Measurements from ENCODE around the gene FAM200B. TPM values are rescaled to one million over a fixed set of nuclear protein-coding genes. Genes with fewer than 3 reads are reported as not detected.

Gene FAM200B
- total RNA-seq, 1 donor from 2014 or later = 28.5 TPM

DNA sequence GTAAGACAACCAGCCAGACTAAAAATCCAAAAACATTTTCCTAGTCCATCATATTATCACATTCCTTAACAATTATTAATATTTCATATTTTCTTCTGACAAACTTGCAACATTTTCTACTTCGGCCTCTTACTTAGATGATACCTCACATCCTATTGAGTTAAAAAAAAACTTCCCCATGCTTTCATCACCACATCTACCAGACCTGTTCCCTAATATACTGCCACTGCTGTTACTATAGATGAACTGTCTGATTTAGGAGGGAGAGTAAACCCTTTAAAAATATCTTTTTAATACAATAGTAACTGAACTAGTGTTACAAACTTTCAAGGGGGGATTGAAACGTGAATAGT, 1.5 kb downstream of the FAM200B start:
- TF ChIP-seq, protein P1, sequence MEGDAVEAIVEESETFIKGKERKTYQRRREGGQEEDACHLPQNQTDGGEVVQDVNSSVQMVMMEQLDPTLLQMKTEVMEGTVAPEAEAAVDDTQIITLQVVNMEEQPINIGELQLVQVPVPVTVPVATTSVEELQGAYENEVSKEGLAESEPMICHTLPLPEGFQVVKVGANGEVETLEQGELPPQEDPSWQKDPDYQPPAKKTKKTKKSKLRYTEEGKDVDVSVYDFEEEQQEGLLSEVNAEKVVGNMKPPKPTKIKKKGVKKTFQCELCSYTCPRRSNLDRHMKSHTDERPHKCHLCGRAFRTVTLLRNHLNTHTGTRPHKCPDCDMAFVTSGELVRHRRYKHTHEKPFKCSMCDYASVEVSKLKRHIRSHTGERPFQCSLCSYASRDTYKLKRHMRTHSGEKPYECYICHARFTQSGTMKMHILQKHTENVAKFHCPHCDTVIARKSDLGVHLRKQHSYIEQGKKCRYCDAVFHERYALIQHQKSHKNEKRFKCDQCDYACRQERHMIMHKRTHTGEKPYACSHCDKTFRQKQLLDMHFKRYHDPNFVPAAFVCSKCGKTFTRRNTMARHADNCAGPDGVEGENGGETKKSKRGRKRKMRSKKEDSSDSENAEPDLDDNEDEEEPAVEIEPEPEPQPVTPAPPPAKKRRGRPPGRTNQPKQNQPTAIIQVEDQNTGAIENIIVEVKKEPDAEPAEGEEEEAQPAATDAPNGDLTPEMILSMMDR (conservative IDR thresholded peaks at IDR 0.05; ENCODE audit: low read depth, low read length) = no peak
- no peak for DNase-seq (ENCODE audit: low read depth)
- peak overlapping the region; percentile 88 for H3K4me3 ChIP-seq (ENCODE audit: low read depth, low read length)

DNA sequence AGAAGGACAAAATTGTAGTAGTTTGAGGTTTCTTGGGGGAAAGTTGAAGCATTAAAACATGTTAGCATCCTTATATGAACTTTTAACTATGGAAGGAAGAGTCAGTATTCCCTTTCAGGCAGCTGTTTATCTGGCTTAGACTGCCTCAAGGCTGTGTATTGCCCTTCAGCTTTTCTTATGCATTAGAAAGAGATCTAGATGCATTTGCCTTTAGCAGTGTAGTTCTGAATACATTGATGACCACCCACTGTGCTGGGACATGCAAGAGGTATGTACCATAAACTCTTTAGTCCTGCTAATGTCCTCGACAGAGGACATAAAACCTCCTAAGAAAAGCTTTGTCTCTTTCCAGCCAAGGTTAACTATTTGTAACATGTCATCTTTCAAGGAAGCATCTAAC, 2.9 kb downstream of the FAM200B start:
- H3K4me3 ChIP-seq (ENCODE audit: low read depth, low read length) = no peak overlapping the region
- TF ChIP-seq, protein P1 (conservative IDR thresholded peaks at IDR 0.05; ENCODE audit: low read depth, low read length) = no peak
- no peak for DNase-seq (ENCODE audit: low read depth)

- TF ChIP-seq, protein P1 (conservative IDR thresholded peaks at IDR 0.05; ENCODE audit: low read depth, low read length) = no peak
- no peak for DNase-seq (ENCODE audit: low read depth)
- H3K4me3 ChIP-seq (ENCODE audit: low read depth, low read length) = no peak overlapping the region
Observed at GRCh38 chr4:15688051-15688450, 6.4 kb downstream of the FAM200B start.

- no peak overlapping the region for H3K4me3 ChIP-seq (ENCODE audit: low read depth, low read length)
- TF ChIP-seq, protein P1 (conservative IDR thresholded peaks at IDR 0.05; ENCODE audit: low read depth, low read length) = no peak
- DNase-seq (ENCODE audit: low read depth) = no peak
Observed at GRCh38 chr4:15689540-15689939, 7.9 kb downstream of the FAM200B start.

GRCh38 chr4:15690020-15690809, 8.6 kb downstream of the FAM200B start:
- peak; percentile 68 for DNase-seq (ENCODE audit: low read depth)
- no peak overlapping the region for H3K4me3 ChIP-seq (ENCODE audit: low read depth, low read length)
- TF ChIP-seq, protein P1 (conservative IDR thresholded peaks at IDR 0.05; ENCODE audit: low read depth, low read length) = no peak

DNA sequence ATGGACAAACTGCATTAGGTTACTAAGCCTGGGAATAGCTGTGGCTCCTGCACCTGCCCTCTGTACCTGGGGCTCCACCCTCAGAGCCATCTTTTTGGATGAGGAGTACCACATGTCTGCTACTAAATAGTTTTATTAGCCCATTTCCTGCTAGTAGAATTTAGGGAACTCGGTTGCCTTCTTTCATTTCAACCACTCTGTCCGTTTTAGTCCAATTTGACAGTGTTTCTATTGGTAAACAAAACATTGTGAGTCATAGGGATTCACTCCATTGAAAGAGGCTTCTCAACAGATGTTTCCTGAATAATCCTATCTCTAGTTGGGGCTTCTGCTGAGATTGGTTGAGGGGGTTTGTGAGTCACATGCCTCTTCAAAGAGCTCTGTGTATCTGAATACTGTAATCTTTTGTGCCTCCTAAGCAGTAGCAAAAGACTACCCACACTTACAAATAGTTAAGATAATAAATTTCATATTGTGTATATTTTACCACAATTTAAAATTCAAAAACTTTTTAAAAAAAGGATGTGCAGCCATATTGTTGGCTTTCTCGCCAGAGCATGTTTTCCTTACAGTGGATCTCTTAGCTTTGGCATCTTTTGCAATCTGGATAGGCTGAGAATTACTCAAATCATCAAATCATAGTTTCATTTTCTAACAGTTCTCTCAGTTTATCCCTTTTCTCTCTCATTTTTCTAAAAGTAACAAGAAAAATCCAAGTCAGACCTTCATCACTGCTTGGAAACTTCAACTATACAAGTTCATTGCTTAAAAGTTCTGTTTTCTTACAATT, 9.9 kb downstream of the FAM200B start:
- no peak overlapping the region for H3K4me3 ChIP-seq (ENCODE audit: low read depth, low read length)
- DNase-seq (ENCODE audit: low read depth) = no peak
- TF ChIP-seq, protein P1 (conservative IDR thresholded peaks at IDR 0.05; ENCODE audit: low read depth, low read length) = no peak

Measured in epithelial cell of proximal tubule (primary cell).